ENCODE data around the gene DCXR. TPM values are rescaled to one million over a fixed set of nuclear protein-coding genes. Genes with fewer than 3 reads are reported as not detected.

The DCXR gene
- total RNA-seq, 1 donor from 2014 or later: 36.5 TPM

GRCh38 chr17:82034371-82035011, 3.0 kb downstream of the DCXR start:
- TF ChIP-seq, protein P1, sequence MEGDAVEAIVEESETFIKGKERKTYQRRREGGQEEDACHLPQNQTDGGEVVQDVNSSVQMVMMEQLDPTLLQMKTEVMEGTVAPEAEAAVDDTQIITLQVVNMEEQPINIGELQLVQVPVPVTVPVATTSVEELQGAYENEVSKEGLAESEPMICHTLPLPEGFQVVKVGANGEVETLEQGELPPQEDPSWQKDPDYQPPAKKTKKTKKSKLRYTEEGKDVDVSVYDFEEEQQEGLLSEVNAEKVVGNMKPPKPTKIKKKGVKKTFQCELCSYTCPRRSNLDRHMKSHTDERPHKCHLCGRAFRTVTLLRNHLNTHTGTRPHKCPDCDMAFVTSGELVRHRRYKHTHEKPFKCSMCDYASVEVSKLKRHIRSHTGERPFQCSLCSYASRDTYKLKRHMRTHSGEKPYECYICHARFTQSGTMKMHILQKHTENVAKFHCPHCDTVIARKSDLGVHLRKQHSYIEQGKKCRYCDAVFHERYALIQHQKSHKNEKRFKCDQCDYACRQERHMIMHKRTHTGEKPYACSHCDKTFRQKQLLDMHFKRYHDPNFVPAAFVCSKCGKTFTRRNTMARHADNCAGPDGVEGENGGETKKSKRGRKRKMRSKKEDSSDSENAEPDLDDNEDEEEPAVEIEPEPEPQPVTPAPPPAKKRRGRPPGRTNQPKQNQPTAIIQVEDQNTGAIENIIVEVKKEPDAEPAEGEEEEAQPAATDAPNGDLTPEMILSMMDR (IDR thresholded peaks at IDR 0.05): no peak
- TF ChIP-seq EZH2phosphoT487 (IDR thresholded peaks at IDR 0.05): no peak
- no peak for TF ChIP-seq EZH2 (IDR thresholded peaks at IDR 0.05)
- Mint-ChIP-seq H3K36me3 (peaks cover 11% of the 10 kb centered on the region), H3K4me1 (peaks cover 12% of the 10 kb centered on the region), H3K4me3 (peak overlapping the region; percentile 48), H3K9me3 (no peaks in the 10 kb centered on the region), H3K27me3 (ENCODE audit: insufficient read depth, low read depth) (peaks cover 17% of the 10 kb centered on the region), H3K27ac (no peak overlapping the region)
- Histone ChIP-seq H2AFZ (replicated peaks) (no peak overlapping the region), H3K27me3 (peaks cover 9% of the 10 kb centered on the region), H4K20me1 (ENCODE audit: low read depth) (peaks cover 37% of the 10 kb centered on the region), H3K9me3 (ENCODE audit: low read depth) (no peaks in the 10 kb centered on the region), H3K4me3 (no peak overlapping the region), H3K36me3 (no peaks in the 10 kb centered on the region), H3K4me2 (no peak overlapping the region), H3K79me2 (ENCODE audit: low read depth) (peaks cover 4% of the 10 kb centered on the region), H3K9ac (no peak overlapping the region), H3K27ac (no peak overlapping the region), H3F3A (ENCODE audit: low read depth) (peaks cover 43% of the 10 kb centered on the region), H3K4me1 (peaks cover 15% of the 10 kb centered on the region)
- peak; percentile 38 for DNase-seq (ENCODE audit: low spot score)

DNA sequence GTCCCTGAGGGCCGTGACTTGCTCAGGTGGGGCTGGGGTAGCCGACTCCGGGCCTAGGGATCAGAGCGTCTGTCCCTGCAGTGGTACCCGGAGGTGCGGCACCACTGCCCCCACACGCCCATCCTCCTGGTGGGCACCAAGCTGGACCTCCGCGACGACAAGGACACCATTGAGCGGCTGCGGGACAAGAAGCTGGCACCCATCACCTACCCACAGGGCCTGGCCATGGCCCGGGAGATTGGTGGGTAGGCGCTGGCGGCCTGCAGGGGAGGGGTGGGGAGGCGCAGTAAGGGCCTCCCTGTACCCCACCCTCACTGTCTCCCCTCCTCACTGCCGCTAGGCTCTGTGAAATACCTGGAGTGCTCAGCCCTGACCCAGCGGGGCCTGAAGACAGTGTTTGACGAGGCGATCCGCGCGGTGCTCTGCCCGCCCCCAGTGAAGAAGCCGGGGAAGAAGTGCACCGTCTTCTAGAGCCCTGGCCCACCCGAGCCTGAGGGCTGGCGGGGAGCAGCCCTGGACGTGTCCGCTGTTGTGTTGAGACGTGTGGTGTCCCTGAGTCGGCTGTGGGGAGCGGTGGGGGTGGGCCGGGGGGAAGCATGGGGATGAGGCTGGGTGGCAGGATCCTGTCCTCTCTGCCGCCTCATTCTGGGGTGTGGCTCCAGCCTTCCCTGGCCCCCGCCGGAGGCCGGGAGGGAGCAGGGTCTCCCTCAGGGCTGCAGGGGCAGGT, 4.0 kb downstream of the DCXR start:
- DNase-seq (ENCODE audit: low spot score): no peak
- H3K27ac Mint-ChIP-seq: no peak overlapping the region
- peaks cover 15% of the 10 kb centered on the region for H3K4me1 ChIP-seq
- H3K27me3 ChIP-seq: peaks cover 9% of the 10 kb centered on the region
- peak overlapping the region; percentile 77 for H3K4me3 Mint-ChIP-seq
- H3K4me1 Mint-ChIP-seq: peaks cover 12% of the 10 kb centered on the region
- H3F3A ChIP-seq (ENCODE audit: low read depth): peaks cover 45% of the 10 kb centered on the region
- no peaks in the 10 kb centered on the region for H3K9me3 ChIP-seq (ENCODE audit: low read depth)
- H3K79me2 ChIP-seq (ENCODE audit: low read depth): peaks cover 4% of the 10 kb centered on the region
- no peak overlapping the region for H3K4me2 ChIP-seq
- peaks cover 11% of the 10 kb centered on the region for H3K36me3 Mint-ChIP-seq
- H4K20me1 ChIP-seq (ENCODE audit: low read depth): peaks cover 39% of the 10 kb centered on the region
- no peaks in the 10 kb centered on the region for H3K36me3 ChIP-seq
- no peak overlapping the region for H3K9ac ChIP-seq
- no peak overlapping the region for H3K4me3 ChIP-seq
- H3K27ac ChIP-seq: no peak overlapping the region
- TF ChIP-seq, protein P1 (IDR thresholded peaks at IDR 0.05): no peak
- TF ChIP-seq EZH2 (IDR thresholded peaks at IDR 0.05): no peak
- TF ChIP-seq EZH2phosphoT487 (IDR thresholded peaks at IDR 0.05): no peak
- no peak overlapping the region for H2AFZ ChIP-seq (replicated peaks)
- H3K9me3 Mint-ChIP-seq: no peaks in the 10 kb centered on the region
- H3K27me3 Mint-ChIP-seq (ENCODE audit: insufficient read depth, low read depth): peaks cover 17% of the 10 kb centered on the region

DNA sequence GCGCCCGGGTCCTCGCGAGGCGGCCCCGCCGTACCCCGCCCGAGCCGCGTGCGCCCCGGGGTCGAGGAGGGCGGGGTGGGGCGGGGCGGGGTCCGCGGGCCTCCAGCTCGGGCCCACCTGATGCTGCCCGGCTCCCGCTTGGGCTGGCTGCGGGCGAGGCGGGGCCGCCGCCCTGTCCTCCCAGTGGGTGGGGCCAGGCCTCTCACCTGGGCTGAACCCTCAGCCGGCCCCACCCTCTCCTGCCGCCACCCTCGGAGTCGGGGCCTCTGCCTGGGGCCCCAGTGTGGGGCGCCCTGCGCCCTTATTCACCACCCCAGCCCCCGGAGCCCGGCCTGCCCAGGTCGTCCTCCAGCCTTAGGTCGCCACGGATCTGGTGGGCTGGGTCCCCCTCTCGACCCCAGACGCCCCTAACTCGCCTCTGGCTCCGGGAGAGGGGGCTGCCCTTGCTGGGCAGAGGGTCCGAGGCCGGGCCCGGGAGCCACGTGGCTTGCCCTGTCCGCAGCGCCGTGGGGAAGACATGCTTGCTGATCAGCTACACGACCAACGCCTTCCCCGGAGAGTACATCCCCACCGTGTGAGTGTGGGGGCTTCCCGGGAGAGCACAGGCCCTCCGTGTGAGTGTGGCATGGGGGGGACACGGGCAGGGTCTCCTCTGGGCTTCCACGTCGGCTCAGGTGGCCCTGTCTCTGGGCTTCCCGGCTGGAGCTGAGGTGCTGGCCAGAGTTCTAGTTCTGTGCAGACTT, 5.4 kb downstream of the DCXR start:
- Mint-ChIP-seq H3K4me1 (peaks cover 8% of the 10 kb centered on the region), H3K4me3 (peak overlapping the region; percentile 77), H3K27ac (no peak overlapping the region), H3K9me3 (no peaks in the 10 kb centered on the region), H3K27me3 (ENCODE audit: insufficient read depth, low read depth) (peaks cover 16% of the 10 kb centered on the region), H3K36me3 (peaks cover 11% of the 10 kb centered on the region)
- peaks cover 15% of the 10 kb centered on the region for H3K4me1 ChIP-seq
- H3K4me2 ChIP-seq: peak overlapping the region; percentile 99
- H3K9ac ChIP-seq: no peak overlapping the region
- H2AFZ ChIP-seq (replicated peaks): no peak overlapping the region
- peak; percentile 38 for DNase-seq (ENCODE audit: low spot score)
- H3F3A ChIP-seq (ENCODE audit: low read depth): peaks cover 37% of the 10 kb centered on the region
- peaks cover 39% of the 10 kb centered on the region for H4K20me1 ChIP-seq (ENCODE audit: low read depth)
- peak overlapping the region; percentile 65 for H3K4me3 ChIP-seq
- peaks cover 9% of the 10 kb centered on the region for H3K27me3 ChIP-seq
- TF ChIP-seq, protein P1 (IDR thresholded peaks at IDR 0.05): no peak
- TF ChIP-seq EZH2 (IDR thresholded peaks at IDR 0.05) (no peak), EZH2phosphoT487 (IDR thresholded peaks at IDR 0.05) (no peak)
- H3K9me3 ChIP-seq (ENCODE audit: low read depth): no peaks in the 10 kb centered on the region
- no peaks in the 10 kb centered on the region for H3K36me3 ChIP-seq
- H3K27ac ChIP-seq: no peak overlapping the region
- peaks cover 4% of the 10 kb centered on the region for H3K79me2 ChIP-seq (ENCODE audit: low read depth)

All from neural progenitor cell (in vitro differentiated cells).